Activated naive CD4-positive, alpha-beta T cell treated with Interleukin-2 at 50 U/mL for 16 hours (primary cell): ENCODE measurements around the gene DOCK1.

Experiments
- DNase-seq: peaks from one replicate; pipeline ENCODE4 v3.0.0-alpha.2; 2020

The DOCK1 gene

DNA sequence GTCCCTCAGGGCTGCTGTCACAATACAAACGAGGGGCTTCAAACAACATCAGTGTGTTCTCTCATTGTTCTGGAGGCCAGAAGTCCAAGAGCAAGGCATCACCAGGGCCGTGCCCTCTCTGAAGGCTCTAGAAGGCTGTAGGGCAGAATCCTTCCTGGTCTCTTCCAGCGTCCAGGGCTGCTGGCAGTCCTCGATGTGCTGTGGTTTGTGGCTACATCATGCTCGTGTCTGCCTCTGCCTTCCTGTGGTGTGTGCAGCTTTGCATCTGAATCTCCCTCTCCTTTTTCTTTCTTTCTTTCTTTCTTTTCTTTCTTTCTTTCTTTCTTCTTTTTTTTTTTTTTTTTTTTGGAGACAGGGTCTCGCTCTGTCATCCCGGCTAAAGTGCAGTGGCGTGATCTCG is 187.7 kb downstream of the DOCK1 start:
- DNase-seq: no peak

- DNase-seq: no peak
Observed at GRCh38 chr10:127094984-127095383, 189.8 kb downstream of the DOCK1 start.

GRCh38 chr10:127100983-127101615 is 195.9 kb downstream of the DOCK1 start:
- DNase-seq: no peak

- no peak for DNase-seq
Observed at GRCh38 chr10:127102176-127102575, 196.9 kb downstream of the DOCK1 start.

DNA sequence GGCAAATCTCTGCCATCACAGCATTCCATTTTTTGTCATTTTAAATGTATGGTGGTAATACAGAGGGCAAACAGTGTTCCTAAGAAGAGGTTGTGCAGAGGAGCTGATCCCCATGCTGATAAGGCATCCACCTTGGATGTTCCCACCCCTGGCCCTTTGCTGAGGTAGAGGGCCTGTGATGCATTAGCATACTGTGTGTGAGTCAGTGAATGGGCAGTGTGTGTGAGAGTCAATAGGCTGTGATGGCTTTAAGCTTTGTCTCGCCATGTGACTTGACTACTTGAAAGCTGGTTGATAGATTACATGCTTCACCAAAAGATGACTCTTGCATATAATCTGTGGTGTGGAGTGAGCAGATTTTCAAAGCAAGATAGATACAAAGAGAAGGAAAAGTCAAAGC is 209.9 kb downstream of the DOCK1 start:
- DNase-seq: no peak

- DNase-seq: peak; percentile 11
Observed at GRCh38 chr10:127117125-127117524, 211.9 kb downstream of the DOCK1 start.

DNA sequence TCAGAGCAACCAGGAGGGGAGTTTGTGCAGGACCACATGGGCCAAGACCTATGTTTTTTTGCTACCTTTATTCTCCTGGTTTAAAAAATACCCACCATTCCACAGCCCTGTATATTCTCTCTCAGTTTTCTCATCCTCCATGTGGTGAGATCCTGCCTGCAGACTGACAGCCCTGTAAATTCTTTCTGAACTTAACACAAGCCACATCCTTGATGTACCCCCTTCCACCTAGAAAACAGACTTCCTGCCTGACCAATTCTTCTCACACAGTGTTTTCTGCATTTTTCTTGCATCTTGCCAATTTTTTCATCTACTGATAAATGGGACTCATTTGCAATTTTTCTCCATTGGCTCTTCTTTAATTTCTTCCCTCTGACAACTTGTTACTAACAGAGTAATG is 212.8 kb downstream of the DOCK1 start:
- DNase-seq: no peak

DNA sequence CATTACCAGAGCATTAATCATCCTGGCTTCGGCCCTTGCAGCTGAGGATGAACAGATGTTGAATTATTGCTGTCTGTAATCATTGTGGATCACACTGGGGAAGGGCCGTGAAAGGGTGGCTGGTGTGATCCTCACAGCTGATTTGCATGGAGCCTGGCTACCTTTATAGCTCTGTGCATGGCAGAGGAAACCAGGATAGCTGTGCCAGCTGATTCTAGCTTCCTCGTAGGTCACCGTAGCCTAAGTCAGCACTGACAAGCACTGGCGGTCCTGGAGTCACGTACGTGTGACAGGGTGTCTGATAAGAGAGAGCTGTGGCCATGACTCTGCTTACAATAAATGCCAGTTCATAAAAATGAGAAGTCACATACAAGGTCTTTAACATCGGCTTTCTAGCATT is 214.7 kb downstream of the DOCK1 start:
- no peak for DNase-seq

GRCh38 chr10:127122831-127123230 is 217.6 kb downstream of the DOCK1 start:
- no peak for DNase-seq

DNA sequence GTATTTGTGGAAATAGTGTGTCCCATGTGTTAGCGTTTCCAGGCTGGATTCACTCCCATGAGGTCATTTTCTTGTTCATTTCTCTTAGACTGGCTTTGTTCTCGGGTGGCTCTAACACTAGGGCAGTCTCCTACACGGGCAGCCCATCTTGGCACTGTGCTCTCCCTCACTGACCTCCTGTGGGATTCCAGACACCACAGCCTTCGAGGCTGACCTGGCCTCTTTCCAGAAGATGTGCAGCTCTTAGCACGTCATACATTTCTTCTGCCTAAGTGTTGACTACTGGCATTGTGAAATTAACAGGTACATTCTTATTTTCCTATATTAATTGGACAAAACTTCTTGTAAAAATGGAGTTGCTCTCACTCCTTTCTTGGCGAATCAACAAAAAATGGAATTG is 218.4 kb downstream of the DOCK1 start:
- DNase-seq: no peak

DNA sequence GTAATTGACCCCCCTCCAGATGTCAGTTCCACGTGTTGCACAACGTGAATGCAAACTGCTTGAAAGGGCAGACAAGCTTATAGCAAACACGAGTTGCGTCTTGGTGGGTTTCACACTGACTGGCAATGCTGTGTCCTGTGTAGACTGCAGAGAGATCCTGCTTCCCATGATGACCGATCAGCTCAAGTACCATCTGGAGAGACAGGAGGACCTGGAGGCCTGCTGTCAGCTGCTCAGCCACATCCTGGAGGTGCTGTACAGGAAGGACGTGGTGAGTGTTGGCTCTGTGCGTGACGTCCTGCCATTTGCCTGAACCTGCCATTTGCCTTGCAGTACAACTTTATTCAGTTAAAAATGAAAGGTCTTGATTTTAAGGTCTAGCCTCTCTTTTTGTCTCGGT is 220.1 kb downstream of the DOCK1 start:
- no peak for DNase-seq

DNA sequence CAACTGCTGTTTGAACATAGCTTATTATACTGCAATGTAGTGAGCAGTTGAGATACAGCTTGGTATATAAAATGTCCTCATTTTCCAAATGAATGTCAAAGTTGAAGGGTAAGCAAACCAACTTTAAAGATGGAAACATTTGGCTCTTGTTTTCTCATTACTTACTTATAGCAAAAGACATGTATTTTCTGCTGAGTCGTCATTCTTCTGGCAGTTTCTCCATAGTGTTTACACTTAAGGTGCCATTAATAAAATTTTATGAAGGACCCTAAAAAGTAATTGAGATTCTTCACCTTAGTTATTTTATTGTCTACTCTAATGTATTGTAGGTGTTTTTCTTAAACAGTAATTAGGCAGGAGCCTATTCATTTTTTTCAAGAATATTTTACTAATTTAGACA is 222.6 kb downstream of the DOCK1 start:
- no peak for DNase-seq

DNA sequence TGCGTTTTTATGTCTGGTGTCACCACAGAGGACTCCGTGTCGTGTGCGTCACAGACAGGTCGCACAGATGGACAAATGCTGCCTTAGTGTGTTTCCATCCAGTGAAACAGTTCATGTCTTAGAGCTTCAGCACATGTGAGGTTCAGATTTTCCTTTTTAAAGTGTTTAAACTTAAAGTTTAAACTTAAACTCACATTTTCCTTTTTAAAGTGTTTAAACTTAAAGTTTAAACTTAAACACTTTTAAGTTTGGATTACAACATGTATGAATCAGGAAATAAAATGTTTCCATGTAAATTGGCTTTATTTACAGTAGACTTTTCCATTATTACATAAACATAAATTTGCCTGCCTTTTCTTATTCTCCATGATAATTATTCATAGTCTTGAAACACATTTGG is 223.9 kb downstream of the DOCK1 start:
- DNase-seq: no peak

DNA sequence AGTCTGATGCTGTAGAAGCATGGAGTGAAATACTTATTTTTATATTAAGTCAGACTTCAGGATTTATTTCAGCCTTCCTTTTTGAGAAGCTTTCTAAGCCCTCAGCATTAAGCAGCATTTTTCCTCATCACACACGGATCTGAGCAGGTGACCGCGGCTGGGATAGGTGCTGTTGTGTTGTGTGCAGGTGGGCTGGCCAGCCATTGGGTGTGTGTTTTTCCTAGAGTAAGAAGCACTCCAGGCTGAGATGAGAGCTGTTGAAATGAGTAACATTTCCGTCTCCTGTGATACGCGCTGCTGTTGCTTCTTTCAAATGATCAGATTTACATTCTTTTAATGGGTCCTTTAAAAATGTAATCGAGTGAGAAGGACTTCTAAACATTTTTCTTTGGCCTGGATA is 227.2 kb downstream of the DOCK1 start:
- DNase-seq: no peak

GRCh38 chr10:127133225-127133624 is 228.0 kb downstream of the DOCK1 start:
- DNase-seq: no peak

DNA sequence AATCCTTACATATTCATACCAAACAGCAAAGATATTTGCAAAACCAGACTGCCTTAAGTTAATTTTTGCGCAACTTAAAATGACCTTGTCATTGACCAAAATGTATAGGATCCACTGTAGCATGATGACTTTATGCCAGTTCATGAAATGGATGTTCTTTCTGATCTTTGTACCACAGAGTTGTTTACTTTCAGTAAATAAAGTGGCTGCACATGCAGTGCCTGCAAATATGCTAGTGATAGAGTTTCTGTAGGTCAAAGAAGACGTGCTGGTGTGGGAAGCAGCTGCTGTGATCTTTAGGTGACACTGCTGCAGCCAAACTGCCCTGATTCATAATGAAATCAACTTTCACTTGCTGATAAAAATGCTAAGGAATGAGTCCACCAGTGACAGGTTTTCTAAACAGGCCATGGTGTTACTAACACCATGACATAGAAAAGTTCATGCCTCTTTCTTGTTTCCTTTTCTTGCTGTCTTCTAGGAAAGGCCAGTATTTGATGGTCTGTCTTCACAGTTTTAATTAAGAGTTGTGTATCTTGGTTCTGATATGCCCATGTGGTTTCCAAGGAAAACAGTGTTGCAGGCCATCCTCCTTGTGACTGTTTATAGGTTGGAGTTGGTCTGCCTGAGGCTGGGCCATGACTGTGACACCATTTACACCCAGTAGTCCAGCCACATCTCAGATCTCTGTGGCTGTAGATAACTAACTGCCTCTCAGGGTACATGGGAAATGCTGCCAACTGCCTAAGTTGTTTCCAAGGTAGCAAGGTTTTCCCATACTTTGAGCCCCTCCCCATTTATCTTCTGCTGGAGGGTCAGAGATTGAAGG is 228.7 kb downstream of the DOCK1 start:
- no peak for DNase-seq

- DNase-seq: no peak
Observed at GRCh38 chr10:127135844-127136577, 230.8 kb downstream of the DOCK1 start.

- no peak for DNase-seq
Observed at GRCh38 chr10:127137391-127137790, 232.2 kb downstream of the DOCK1 start.

DNA sequence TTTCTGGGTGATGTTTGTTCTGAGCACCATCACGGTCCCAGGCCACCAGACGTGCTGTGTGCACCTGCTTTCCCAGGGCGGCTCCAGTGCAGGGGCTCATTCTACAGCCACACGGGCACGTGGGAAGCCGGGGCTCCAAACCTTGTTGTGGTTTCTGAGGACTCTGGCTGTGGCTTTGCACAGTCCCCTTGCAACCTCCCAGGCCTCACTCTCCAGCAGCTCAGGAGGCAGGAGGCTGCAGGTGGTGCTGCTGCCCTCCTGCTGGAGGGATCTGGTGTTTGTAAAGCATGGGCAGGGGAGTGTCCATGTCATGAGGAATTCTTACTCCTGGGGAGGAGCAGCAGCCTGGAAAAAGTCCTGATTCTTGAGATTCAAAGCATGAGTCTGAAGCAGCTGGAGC is 236.9 kb downstream of the DOCK1 start:
- DNase-seq: no peak

- no peak for DNase-seq
Observed at GRCh38 chr10:127142856-127143255, 237.6 kb downstream of the DOCK1 start.

GRCh38 chr10:127145173-127145572 is 239.9 kb downstream of the DOCK1 start:
- no peak for DNase-seq

DNA sequence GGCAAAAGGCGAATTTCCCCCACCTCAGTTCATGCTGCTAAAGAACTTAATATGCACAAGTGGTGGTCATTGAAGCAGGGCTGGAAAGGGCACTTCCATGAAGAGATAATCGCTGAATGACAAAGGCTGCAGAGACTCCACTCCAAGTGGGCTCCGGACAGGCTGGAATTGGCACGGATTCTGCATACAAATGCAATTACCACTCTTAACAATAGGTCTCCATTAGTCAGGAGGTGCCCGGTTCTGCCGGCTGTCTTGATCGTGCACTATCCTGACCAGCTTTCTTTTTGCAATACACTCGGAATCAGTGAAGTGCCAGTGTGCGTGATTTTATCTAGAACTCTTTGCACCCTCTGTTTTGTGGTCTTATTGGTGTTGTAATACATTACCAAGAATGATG is 241.4 kb downstream of the DOCK1 start:
- DNase-seq: no peak

GRCh38 chr10:127148066-127148932 is 243.1 kb downstream of the DOCK1 start:
- DNase-seq: no peak
